ENCODE results near the gene MYBPC2.

DNA sequence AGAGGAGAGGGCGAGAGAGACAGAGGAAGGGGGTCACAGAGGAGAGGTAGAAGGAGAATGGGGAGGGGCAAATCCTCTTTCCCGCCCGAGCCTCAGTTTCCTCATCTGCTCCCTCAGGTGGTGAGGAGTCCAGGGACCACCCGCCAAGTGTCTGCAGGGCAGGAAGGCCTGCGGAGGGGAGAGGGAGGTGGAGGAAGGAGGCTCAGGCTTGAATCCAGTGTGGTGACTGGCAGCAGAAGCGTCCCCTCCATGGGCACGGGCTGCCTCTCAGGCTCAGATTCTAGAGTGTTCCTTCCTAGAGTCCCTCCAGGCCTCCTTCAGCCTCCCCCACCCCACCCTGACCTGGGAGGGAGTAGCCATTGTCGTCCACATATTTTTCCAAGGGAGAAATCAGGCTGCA lies 60.5 kb downstream of the MYBPC2 start:
- TF ChIP-seq, protein P1, sequence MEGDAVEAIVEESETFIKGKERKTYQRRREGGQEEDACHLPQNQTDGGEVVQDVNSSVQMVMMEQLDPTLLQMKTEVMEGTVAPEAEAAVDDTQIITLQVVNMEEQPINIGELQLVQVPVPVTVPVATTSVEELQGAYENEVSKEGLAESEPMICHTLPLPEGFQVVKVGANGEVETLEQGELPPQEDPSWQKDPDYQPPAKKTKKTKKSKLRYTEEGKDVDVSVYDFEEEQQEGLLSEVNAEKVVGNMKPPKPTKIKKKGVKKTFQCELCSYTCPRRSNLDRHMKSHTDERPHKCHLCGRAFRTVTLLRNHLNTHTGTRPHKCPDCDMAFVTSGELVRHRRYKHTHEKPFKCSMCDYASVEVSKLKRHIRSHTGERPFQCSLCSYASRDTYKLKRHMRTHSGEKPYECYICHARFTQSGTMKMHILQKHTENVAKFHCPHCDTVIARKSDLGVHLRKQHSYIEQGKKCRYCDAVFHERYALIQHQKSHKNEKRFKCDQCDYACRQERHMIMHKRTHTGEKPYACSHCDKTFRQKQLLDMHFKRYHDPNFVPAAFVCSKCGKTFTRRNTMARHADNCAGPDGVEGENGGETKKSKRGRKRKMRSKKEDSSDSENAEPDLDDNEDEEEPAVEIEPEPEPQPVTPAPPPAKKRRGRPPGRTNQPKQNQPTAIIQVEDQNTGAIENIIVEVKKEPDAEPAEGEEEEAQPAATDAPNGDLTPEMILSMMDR (IDR thresholded peaks at IDR 0.05), result no peak
- TF ChIP-seq POLR2A (IDR thresholded peaks at IDR 0.05) (no peak), EP300 (IDR thresholded peaks at IDR 0.05) (no peak)

All from tibial nerve (tissue), 4 donors.